Left lung (tissue), 10 donors: ENCODE data around the gene KCND3. TPM values are rescaled to one million over a fixed set of nuclear protein-coding genes. Genes with fewer than 3 reads are reported as not detected.

Experiments used
- ATAC-seq: fragments of 200-7000 bp; cut with Tn5 transposase; one replicate; pipeline ENCODE4 v1.9.1; 2020; ENCODE audit warnings: moderate library complexity
- DNase-seq, 4 donors: peaks; one replicate each; pipeline ENCODE4 v3.0.0-alpha.2; 2013 to 2020
- H3K27ac ChIP-seq, 2 donors: fragments of 200-600 bp; sonication (generic) in 1 of 2; one replicate each; pipeline versions ENCODE4 v1.5.0 to v1.8.0; 2020 to 2021
- H3K27me3 ChIP-seq, 2 donors: fragments of 200-600 bp; sonication (generic) in 1 of 2; one replicate each; pipeline versions ENCODE4 v1.5.0 to v1.8.0; 2020 to 2021
- H3K36me3 ChIP-seq, 2 donors: fragments of 200-600 bp; sonication (generic) in 1 of 2; one replicate each; pipeline versions ENCODE4 v1.5.0 to v1.8.0; 2020 to 2021
- H3K4me1 ChIP-seq, 2 donors: fragments of 200-600 bp; one replicate each; pipeline ENCODE4 v1.8.0; 2021
- H3K4me3 ChIP-seq, 2 donors: fragments of 200-600 bp; sonication (generic) in 1 of 2; one replicate each; pipeline versions ENCODE4 v1.5.0 to v1.8.0; 2020 to 2021; ENCODE audit warnings: mild to moderate bottlenecking in 1 of 2
- H3K9me3 ChIP-seq, 2 donors: fragments of 200-600 bp; sonication (generic) in 1 of 2; one replicate each; pipeline versions ENCODE4 v1.5.0 to v1.8.0; 2020 to 2021
- CTCF ChIP-seq, 2 donors: fragments of 200-600 bp; sonication (generic) in 1 of 2; IDR thresholded peaks; one replicate each; pipeline versions ENCODE4 v1.5.0 to v1.8.0; 2021; ENCODE audit warnings: antibody characterized with exemption in 2 of 2
- intact Hi-C, 2 donors: fragments of 100-400 bp; cut with DNase I; formaldehyde crosslinking; loops; one replicate each; pipeline versions ENCODE4 v1.11.2 to v1.14.2; 2022
- polyA plus RNA-seq, 6 donors: library from polyadenylated mRNA; unstranded; fragments of 120-200 nt; gene quantifications; one replicate each; pipeline ENCODE4 v1.2.1, GENCODE V29; 2013; ENCODE audit not compliant: insufficient read length in 6 of 6
- total RNA-seq, 2 donors: library from RNA; stranded (reverse); fragmentation: NEBNext Ultra II Directional; extraction: Animal tissue kit (Norgen Biotek cat#: 25700); gene quantifications; one replicate each; pipeline ENCODE4 v1.2.1, GENCODE V29; 2021
- donor health status: DM: no; HTN: yes; CAD: no.
- donor health status: DM: no; HTN: no; CAD: no.

Gene KCND3
- total and polyA plus RNA-seq, 8 donors = 0.32 to 10.2 (median 0.58) TPM

- no peaks in the 10 kb centered on the region for H3K36me3 ChIP-seq
- no peak overlapping the region for H3K27ac ChIP-seq
- H3K4me3 ChIP-seq = no peak overlapping the region
- TF ChIP-seq CTCF (IDR thresholded peaks at IDR 0.05) = no peak
- intact Hi-C loops = no loop called here
- ATAC-seq (no peak), DNase-seq (no peak)
- H3K27me3 ChIP-seq = no peaks in the 10 kb centered on the region
- no peaks in the 10 kb centered on the region for H3K4me1 ChIP-seq
- H3K9me3 ChIP-seq = no peaks in the 10 kb centered on the region
Measured at GRCh38 chr1:112026501-112026900, 37.0 kb upstream of the KCND3 start.

- H3K4me1 ChIP-seq = no peaks in the 10 kb centered on the region
Measured at GRCh38 chr1:112026016-112026415, 36.5 kb upstream of the KCND3 start.

GRCh38 chr1:112021263-112021662, 31.8 kb upstream of the KCND3 start:
- no peak overlapping the region for H3K4me3 ChIP-seq
- intact Hi-C loops = no loop called here
- H3K27ac ChIP-seq = no peak overlapping the region
- no peaks in the 10 kb centered on the region for H3K36me3 ChIP-seq
- no peak for TF ChIP-seq CTCF (IDR thresholded peaks at IDR 0.05)
- H3K9me3 ChIP-seq = no peaks in the 10 kb centered on the region
- DNase-seq (no peak), ATAC-seq (no peak)
- no peaks in the 10 kb centered on the region for H3K4me1 ChIP-seq
- H3K27me3 ChIP-seq = no peaks in the 10 kb centered on the region

More at GRCh38 chr1:112026016-112026415, 36.5 kb upstream of the KCND3 start:
- no peaks in the 10 kb centered on the region for H3K27me3 ChIP-seq
- no peak overlapping the region for H3K4me3 ChIP-seq
- no peak overlapping the region for H3K27ac ChIP-seq
- no peaks in the 10 kb centered on the region for H3K9me3 ChIP-seq
- no peak for TF ChIP-seq CTCF (IDR thresholded peaks at IDR 0.05)
- no peaks in the 10 kb centered on the region for H3K36me3 ChIP-seq
- no peak for ATAC-seq
- DNase-seq = no peak
- intact Hi-C loops = no loop called here

- intact Hi-C loops = no loop called here
- no peaks in the 10 kb centered on the region for H3K27me3 ChIP-seq
- DNase-seq (no peak), ATAC-seq (no peak)
- H3K4me1 ChIP-seq = no peaks in the 10 kb centered on the region
- no peak overlapping the region for H3K4me3 ChIP-seq
- H3K27ac ChIP-seq = no peak overlapping the region
- no peaks in the 10 kb centered on the region for H3K9me3 ChIP-seq
- H3K36me3 ChIP-seq = no peaks in the 10 kb centered on the region
- TF ChIP-seq CTCF (IDR thresholded peaks at IDR 0.05) = no peak
Measured at GRCh38 chr1:112017183-112017582, 27.7 kb upstream of the KCND3 start.

- no peak for DNase-seq
- peaks cover 0 to 4% of the 10 kb centered on the region in 2 donors for H3K4me1 ChIP-seq
- no peaks in the 10 kb centered on the region for H3K36me3 ChIP-seq
- no peak for TF ChIP-seq CTCF (IDR thresholded peaks at IDR 0.05)
- intact Hi-C loops = no loop called here
- no peak for ATAC-seq
- no peaks in the 10 kb centered on the region for H3K9me3 ChIP-seq
- H3K27ac ChIP-seq = no peak overlapping the region
- no peak overlapping the region for H3K4me3 ChIP-seq
- no peaks in the 10 kb centered on the region for H3K27me3 ChIP-seq
Measured at GRCh38 chr1:112012823-112013222, 23.4 kb upstream of the KCND3 start.
